Astrocyte of the hippocampus (primary cell): ENCODE data around the gene KCNK10.
A peak's percentile ranks its signal among the peaks of the same experiment; 100 is the strongest.

Experiments used
- DNase-seq: peaks from one replicate; pipeline ENCODE4 v3.0.0; 2011; ENCODE audit warnings: low read depth, low spot score

Gene KCNK10, protein sequence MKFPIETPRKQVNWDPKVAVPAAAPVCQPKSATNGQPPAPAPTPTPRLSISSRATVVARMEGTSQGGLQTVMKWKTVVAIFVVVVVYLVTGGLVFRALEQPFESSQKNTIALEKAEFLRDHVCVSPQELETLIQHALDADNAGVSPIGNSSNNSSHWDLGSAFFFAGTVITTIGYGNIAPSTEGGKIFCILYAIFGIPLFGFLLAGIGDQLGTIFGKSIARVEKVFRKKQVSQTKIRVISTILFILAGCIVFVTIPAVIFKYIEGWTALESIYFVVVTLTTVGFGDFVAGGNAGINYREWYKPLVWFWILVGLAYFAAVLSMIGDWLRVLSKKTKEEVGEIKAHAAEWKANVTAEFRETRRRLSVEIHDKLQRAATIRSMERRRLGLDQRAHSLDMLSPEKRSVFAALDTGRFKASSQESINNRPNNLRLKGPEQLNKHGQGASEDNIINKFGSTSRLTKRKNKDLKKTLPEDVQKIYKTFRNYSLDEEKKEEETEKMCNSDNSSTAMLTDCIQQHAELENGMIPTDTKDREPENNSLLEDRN

GRCh38 chr14:88323086-88323522 lies at the start of gene KCNK10:
Gene KCNK10, minus strand, starts transcription at chr14:88323269. Its CDS starts 471 bp downstream, at chr14:88322798.
- peak; percentile 42 for DNase-seq

DNA sequence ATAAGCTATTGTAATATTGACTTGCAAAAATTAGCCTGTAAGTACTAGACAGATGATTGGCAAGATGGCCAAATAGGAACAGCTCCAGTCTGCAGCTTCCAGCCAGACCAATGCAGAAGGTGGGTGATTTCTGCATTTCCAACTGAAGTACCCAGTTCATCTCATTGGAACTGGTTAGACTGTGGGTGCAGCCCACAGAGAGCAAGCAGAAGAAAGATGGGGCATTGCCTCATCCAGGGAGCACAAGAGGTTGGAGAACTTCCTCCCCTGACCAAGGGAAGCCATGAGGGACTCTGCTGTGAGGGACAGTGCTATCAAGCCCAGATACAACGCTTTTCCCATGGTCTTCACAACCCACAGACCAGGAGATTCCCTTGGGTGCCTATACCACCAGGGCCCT lies 46.4 kb upstream of the KCNK10 start:
- DNase-seq = no peak

DNA sequence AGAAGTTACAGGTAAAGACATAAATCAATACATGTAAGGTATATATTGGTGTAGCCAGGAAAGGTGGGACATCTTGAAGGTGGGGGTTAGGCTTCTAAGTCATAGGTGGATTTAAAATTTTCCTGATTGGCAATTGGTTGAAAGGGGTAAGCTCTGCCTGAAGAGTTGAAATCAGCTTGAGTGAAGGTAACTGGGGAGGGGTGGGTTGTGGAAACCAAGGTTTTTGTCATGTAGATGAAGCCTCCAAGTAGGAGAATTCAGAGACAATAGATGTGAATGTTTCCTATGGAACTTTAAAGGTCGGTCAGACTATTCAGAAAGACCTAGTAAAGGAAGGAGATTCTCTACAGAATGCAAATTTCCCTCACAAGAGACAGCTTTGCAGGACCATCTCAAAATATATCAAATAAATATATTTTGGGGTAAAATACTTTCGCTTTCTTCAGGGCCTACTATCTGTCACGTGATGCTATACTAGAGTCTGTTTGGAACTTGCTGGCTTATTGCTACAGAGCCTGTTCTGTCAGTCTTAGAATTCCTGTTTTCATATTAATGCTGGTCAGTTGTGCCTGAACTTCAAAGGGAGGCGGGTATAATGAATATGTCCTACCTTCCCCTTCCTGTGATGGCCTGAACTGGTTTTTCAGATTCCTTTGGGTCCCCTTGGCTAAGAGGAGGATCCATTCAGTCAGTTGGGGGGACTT lies 41.8 kb upstream of the KCNK10 start:
- DNase-seq = no peak

- no peak for DNase-seq
These were observed 40.6 kb upstream of the KCNK10 start for GRCh38 chr14:88363644-88364043.

DNA sequence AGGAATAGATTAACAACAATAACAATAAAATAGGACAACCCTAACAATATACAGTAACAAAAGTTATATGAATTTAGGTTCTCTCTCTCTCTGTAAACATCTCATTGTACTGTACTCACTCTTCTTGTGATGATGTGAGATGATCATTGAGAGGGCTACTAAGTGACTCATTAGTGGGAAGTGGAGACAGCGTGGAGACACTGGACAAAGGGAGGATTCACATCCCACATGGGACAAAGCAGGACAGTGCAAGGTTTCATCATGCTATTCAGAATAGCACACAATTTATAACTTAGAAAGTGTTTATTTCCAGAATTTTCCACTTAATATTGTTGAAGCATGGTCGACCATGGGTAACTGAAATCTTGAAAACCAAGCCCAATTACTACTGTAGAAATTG lies 36.4 kb upstream of the KCNK10 start:
- DNase-seq = no peak

GRCh38 chr14:88354358-88354757 lies 31.3 kb upstream of the KCNK10 start:
- no peak for DNase-seq

- peak; percentile 4 for DNase-seq
These were observed 29.6 kb upstream of the KCNK10 start for GRCh38 chr14:88352698-88353097.

GRCh38 chr14:88351966-88352691 lies 29.1 kb upstream of the KCNK10 start:
- peak; percentile 36 for DNase-seq

DNA sequence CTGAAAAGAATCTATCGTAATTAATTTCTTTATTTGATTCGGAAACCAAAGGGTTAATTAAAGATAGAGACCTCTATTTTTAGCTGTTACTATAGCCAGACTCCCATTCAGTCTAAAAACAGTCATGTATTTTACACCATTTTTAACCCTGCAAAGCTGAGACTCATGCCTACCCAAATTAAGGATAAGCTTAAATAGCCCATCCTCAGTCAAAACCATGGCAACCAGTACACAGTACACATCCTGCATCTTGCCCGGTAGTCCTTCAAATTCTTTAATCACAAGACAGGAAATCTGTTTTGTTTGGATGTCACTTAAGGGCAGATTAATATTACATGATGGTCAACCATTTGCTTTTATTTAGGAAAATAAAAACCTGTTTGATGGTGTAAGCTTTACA lies 25.5 kb upstream of the KCNK10 start:
- DNase-seq = no peak

GRCh38 chr14:88346048-88346639 lies 23.1 kb upstream of the KCNK10 start:
- no peak for DNase-seq

DNA sequence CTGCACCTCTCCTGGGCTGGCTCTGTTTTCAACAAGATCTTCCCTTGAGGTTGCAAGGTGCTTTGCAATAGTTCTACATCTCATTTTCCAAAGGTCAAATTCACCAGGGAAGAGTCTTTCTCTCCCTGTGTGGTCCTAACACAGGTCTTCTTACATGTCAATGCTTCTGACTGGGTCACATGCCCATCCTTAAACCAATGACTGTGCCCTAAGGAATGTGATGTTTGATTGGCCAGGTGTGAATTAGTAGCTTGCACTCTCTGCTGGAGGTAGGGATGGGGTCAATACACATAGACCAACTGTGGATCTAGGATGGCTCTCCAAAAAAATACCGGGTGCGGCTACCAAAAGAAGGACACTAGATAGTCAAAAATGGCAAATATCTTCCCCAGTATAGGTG lies 19.9 kb upstream of the KCNK10 start:
- no peak for DNase-seq

- no peak for DNase-seq
These were observed 17.3 kb upstream of the KCNK10 start for GRCh38 chr14:88340357-88340756.

GRCh38 chr14:88333036-88333435 lies 10.0 kb upstream of the KCNK10 start:
- DNase-seq = no peak

GRCh38 chr14:88327497-88327896 lies 4.4 kb upstream of the KCNK10 start:
- DNase-seq = no peak

GRCh38 chr14:88326352-88327103 lies 3.5 kb upstream of the KCNK10 start:
- DNase-seq = peak; percentile 54

- no peak for DNase-seq
These were observed 2.8 kb upstream of the KCNK10 start for GRCh38 chr14:88325883-88326282.

- DNase-seq = no peak
These were observed 1.9 kb upstream of the KCNK10 start for GRCh38 chr14:88324930-88325329.

- DNase-seq = no peak
These were observed 1.4 kb upstream of the KCNK10 start for GRCh38 chr14:88324491-88324890.

DNA sequence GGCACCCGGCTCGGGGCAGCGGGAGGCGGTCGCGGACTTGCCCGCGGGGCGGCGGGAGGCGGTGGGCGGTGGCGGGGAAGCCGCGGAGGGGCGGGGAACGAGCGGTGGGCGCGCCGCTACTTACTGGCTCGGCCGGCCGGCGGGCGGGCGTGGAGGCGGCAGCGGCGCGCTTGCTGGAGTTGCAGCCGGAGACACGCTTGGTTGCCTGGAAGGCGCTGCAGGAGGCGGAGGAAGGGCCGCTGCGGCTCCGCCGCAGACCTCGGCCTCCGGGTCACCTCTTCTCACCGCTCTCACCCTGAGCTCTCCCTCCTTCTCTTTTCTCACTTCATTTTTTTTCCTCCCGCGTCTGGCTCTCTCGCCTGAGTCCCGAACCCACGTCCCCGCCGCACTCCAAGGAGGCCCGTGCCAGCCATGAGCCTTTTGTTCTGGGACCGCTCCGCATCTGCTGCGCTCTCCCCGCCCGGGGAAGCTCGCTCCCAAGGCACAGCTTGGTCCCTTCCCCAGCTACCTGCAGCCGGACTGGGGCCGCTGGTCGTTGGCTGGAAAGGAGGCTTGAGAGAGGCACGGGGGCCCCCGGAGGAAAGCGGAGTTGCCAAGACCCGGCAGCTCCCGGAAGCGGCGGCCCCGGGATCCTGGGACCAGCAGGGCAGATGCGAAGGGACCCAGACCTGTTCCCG lies 592 bp upstream of the KCNK10 start:
- DNase-seq = peak; percentile 57

- DNase-seq = no peak
These were observed 474 bp downstream of the KCNK10 start for GRCh38 chr14:88322504-88323085.
